ENCODE results near the gene ISG20L2. TPM values are rescaled to one million over a fixed set of nuclear protein-coding genes. Genes with fewer than 3 reads are reported as not detected.

ISG20L2 gene
- total and polyA plus RNA-seq, 12 donors, result 5.7 to 17.5 (median 13.3) TPM

DNA sequence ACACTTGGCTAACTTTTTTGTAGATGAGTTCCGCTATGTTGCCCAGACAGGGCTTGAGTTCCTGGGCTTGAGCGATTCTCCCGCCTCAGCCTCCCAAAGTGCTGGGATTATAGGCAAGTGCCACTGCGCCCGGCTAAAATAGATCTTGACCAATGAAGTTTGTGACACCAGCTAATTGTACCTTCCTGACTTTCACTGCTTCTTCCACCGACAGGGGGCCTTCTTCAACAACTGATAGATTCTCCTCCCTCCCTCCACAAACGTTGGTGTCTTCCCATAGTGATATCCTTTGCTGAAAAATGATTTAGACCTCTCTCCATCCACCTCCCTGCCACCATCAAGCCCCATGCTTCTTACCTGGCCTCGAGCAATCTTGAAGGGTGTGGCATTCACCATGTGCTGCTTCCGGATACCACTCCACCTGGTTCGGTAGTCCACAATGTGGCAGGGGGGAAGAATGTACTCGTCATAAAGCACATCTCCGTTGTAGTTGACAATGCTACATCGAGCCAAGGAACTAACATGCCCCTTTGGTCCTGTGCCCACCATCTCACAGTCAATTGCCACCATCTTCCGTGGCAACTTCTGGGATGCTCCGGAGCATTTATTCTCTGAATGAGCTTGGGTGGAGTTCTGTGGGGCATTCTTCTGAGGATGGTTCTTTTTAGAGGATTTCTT is 1.9 kb downstream of the ISG20L2 start:
- peak overlapping the region in 6 of 10 donors; percentile 36 to 86 (median 60) for H3K4me3 ChIP-seq
- DNase-seq (peak in 1 of 2 donors; percentile 56), ATAC-seq (peak in 1 of 8 donors; percentile 15)
- H3K27me3 ChIP-seq, result no peaks in the 10 kb centered on the region
- WGBS, 2 donors, result 55 to 56% methylated on average over 15 of the region's 15 CpGs
- intact Hi-C loops (cut with DNase I), result loop anchor here in 8 of 10 donors (1.0 to 10.0 kb wide), 8 partner anchors 15 to 198 kb away; partner anchors contain the start of genes PRCC (in 4 of the 8), INSRR (in 2 of the 8), PEAR1 (in 2 of the 8) and LRRC71 (in 1 of the 8)
- TF ChIP-seq, protein P1, sequence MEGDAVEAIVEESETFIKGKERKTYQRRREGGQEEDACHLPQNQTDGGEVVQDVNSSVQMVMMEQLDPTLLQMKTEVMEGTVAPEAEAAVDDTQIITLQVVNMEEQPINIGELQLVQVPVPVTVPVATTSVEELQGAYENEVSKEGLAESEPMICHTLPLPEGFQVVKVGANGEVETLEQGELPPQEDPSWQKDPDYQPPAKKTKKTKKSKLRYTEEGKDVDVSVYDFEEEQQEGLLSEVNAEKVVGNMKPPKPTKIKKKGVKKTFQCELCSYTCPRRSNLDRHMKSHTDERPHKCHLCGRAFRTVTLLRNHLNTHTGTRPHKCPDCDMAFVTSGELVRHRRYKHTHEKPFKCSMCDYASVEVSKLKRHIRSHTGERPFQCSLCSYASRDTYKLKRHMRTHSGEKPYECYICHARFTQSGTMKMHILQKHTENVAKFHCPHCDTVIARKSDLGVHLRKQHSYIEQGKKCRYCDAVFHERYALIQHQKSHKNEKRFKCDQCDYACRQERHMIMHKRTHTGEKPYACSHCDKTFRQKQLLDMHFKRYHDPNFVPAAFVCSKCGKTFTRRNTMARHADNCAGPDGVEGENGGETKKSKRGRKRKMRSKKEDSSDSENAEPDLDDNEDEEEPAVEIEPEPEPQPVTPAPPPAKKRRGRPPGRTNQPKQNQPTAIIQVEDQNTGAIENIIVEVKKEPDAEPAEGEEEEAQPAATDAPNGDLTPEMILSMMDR (IDR thresholded peaks at IDR 0.05), result peak in 8 of 9 donors; percentile 13 to 59 (median 55)
- peaks cover 0 to 39% (median 20%) of the 10 kb centered on the region in 9 donors for H3K36me3 ChIP-seq
- peak overlapping the region in 1 of 10 donors; percentile 2 for H3K27ac ChIP-seq
- H3K4me1 ChIP-seq, result peaks cover 21 to 52% (median 44%) of the 10 kb centered on the region in 9 donors
- no peaks in the 10 kb centered on the region for H3K9me3 ChIP-seq

DNA sequence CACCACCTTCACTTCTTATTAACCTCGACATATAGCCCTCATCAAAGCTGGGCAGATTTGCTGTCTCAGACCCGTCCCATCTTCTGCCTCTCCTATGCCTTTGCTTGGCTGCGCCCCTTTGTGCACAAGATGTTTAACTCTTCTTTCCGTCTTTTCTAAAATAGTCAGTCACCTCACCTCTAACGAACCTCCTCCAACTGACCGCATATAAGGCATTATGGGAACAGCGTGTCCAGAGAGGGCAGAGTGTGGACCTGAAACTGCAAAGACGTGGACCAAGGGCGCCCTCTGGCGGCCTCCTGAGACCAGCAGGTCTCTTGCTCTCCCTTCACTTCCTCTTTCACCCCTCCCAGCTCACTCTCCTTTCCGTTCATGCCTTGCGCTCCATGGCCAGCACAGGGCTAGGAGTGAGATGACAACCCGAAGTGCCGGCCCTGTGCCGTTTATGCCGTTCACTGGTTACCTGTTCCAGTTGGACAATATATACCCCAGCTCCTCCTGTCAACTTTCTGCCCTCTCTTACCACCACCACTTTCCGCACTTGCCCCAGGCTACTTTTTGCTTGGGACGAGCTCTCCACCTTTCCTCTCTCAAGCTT is 2.8 kb downstream of the ISG20L2 start:
- Histone ChIP-seq H3K9me3 (no peaks in the 10 kb centered on the region), H3K4me3 (peak overlapping the region in 9 of 10 donors; percentile 14 to 86 (median 36)), H3K4me1 (peaks cover 21 to 52% (median 44%) of the 10 kb centered on the region in 9 donors), H3K27me3 (no peaks in the 10 kb centered on the region), H3K36me3 (peaks cover 0 to 48% (median 20%) of the 10 kb centered on the region in 9 donors), H3K27ac (peak overlapping the region in 4 of 10 donors; percentile 2 to 37 (median 22))
- intact Hi-C loops (cut with DNase I), result loop anchor here in 9 of 10 donors (1.0 to 10.0 kb wide), 10 partner anchors 16 to 199 kb away; partner anchors contain the start of genes PRCC (in 4 of the 9), INSRR (in 2 of the 9), PEAR1 (in 2 of the 9) and LRRC71 (in 1 of the 9)
- peak; percentile 88 to 89 for DNase-seq
- 11 to 12% methylated on average over 18 of the region's 18 CpGs for WGBS, 2 donors
- ATAC-seq, result peak; percentile 56 to 81 (median 70)
- TF ChIP-seq, protein P1 (IDR thresholded peaks at IDR 0.05), result peak; percentile 78 to 98 (median 96)

DNA sequence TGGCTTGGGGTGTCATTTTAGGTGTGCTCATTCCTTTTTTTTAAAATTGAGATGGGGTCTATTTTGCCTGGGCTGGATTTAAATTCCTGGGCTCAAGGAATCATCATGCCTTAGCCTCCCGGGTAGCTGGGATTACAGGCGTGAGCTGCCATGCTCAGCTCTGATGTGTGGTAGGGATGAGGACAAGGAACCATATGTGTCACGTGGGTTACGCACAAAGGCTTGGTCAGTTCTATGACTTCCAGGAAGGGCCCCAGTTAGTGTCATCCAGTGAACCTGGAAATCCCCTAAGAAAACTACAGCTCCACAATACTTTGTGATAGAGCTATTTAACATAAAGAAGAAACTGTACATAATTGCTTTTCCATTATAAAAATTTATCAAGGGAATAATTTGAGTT is 7.0 kb downstream of the ISG20L2 start:
- TF ChIP-seq, protein P1 (IDR thresholded peaks at IDR 0.05), result no peak
- intact Hi-C loops (cut with DNase I), result loop anchor here in 7 of 10 donors (2.0 to 10.0 kb wide), 4 partner anchors 31 to 203 kb away; partner anchors contain the start of genes INSRR (in 2 of the 7) and LRRC71 (in 1 of the 7)
- peaks cover 16 to 24% (median 20%) of the 10 kb centered on the region in 9 donors for H3K4me1 ChIP-seq
- H3K27ac ChIP-seq, result no peak overlapping the region
- no peaks in the 10 kb centered on the region for H3K27me3 ChIP-seq
- 77 to 89% methylated on average over 4 of the region's 4 CpGs for WGBS, 2 donors
- H3K36me3 ChIP-seq, result peaks cover 0 to 63% (median 20%) of the 10 kb centered on the region in 9 donors
- ATAC-seq (no peak), DNase-seq (no peak)
- H3K4me3 ChIP-seq, result no peak overlapping the region
- H3K9me3 ChIP-seq, result no peaks in the 10 kb centered on the region

DNA sequence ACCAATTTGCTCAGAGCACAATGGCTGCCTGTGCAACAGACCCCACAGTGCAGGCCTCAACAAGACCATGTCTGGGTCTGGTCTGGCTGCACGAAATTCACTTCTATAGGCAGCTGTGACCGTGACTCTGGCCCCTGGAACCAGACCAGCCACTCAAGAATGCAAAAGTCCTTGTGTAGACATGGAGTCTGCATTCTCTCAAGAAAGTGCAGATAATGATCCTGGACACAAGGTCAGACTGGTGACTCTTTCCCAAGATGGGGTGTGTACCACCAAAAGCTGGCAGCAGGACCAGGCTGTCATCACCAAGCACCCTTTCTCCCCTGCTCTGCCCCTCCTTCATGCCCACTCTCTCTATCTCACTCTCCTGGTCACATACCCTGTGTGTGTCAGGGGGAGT is 7.4 kb downstream of the ISG20L2 start:
- Histone ChIP-seq H3K27ac (no peak overlapping the region), H3K4me3 (no peak overlapping the region), H3K36me3 (peaks cover 0 to 63% (median 20%) of the 10 kb centered on the region in 9 donors), H3K27me3 (no peaks in the 10 kb centered on the region), H3K4me1 (peaks cover 12 to 20% (median 15%) of the 10 kb centered on the region in 9 donors), H3K9me3 (no peaks in the 10 kb centered on the region)
- ATAC-seq (no peak), DNase-seq (no peak)
- intact Hi-C loops (cut with DNase I), result loop anchor here in 7 of 10 donors (2.0 to 10.0 kb wide), 4 partner anchors 30 to 204 kb away; partner anchors contain the start of genes INSRR (in 2 of the 7) and LRRC71 (in 1 of the 7)
- TF ChIP-seq, protein P1 (IDR thresholded peaks at IDR 0.05), result no peak
- 55 to 56% methylated on average over 2 of the region's 2 CpGs for WGBS, 2 donors
